Stomach (tissue), 9 donors: ENCODE measurements around the gene MUC6. TPM values are rescaled to one million over a fixed set of nuclear protein-coding genes. Genes with fewer than 3 reads are reported as not detected.

Experiments
- DNase-seq, 2 donors: peaks; one replicate each; pipeline versions ENCODE4 v3.0.0 to v3.0.0-alpha.2; 2013 to 2019
- H3K27ac ChIP-seq, 5 donors: fragments of 200-600 bp in 4 of 5; sonication (generic) in 4 of 5; one replicate each; pipeline ENCODE4 v1.5.1; 2013 to 2019; ENCODE audit warnings: mild to moderate bottlenecking in 1 of 5, moderate library complexity in 1 of 5
- H3K27me3 ChIP-seq, 3 donors: fragments of 200-600 bp; sonication (generic); one replicate each; pipeline ENCODE4 v1.5.1; 2017 to 2019; ENCODE audit warnings: mixed run types in 1 of 3
- H3K36me3 ChIP-seq, 4 donors: fragments of 200-600 bp; sonication (generic); 1 replicate in 3 of 4; 2 replicates in 1 of 4; pipeline ENCODE4 v1.5.1; 2016 to 2019
- H3K4me1 ChIP-seq, 4 donors: fragments of 200-600 bp; sonication (generic); one replicate each; pipeline ENCODE4 v1.5.1; 2016 to 2019
- H3K4me3 ChIP-seq, 4 donors: fragments of 200-600 bp; sonication (generic) in 3 of 4; one replicate each; pipeline ENCODE4 v1.5.1; 2016 to 2019; ENCODE audit warnings: mild to moderate bottlenecking in 1 of 4
- H3K9me3 ChIP-seq, 4 donors: fragments of 200-600 bp; sonication (generic); one replicate each; pipeline ENCODE4 v1.5.1; 2016 to 2019
- EP300 ChIP-seq: sonication (generic); formaldehyde crosslinking; IDR thresholded peaks from one replicate; pipeline ENCODE4 v1.6.1; 2017; ENCODE audit warnings: antibody characterized with exemption
- POLR2A ChIP-seq, 4 donors: fragments of 450-650 bp; IDR thresholded peaks; one replicate each; pipeline ENCODE4 v1.6.1; 2016; ENCODE audit warnings: antibody characterized with exemption in 4 of 4, control low read depth in 2 of 4, mild to moderate bottlenecking in 1 of 4, moderate library complexity in 1 of 4
- POLR2AphosphoS5 ChIP-seq, 3 donors: sonication (generic); formaldehyde crosslinking; IDR thresholded peaks; one replicate each; pipeline ENCODE4 v1.6.1; 2016; ENCODE audit warnings: antibody characterized with exemption in 3 of 3
- WGBS, 5 donors: extraction: QIAGEN DNeasy Blood & Tissue Kit in 3 of 5; methylation state at CpG; one replicate each; pipeline versions ENCODE4 v1.1.5 to v1.1.7; 2013 to 2018; 5-methylcytosine and 5-hydroxymethylcytosine counted together
- intact Hi-C: fragments of 100-400 bp; cut with DNase I; formaldehyde crosslinking; loops from one replicate; pipeline ENCODE4 v1.15.1; 2023; ENCODE audit warnings: low total_unique reads
- polyA plus RNA-seq, 3 donors: library from polyadenylated mRNA; stranded (reverse); fragments of 200-250 nt; gene quantifications; one replicate each; pipeline ENCODE4 v1.2.3, GENCODE V29; 2013
- total RNA-seq, 5 donors: library from RNA; depleted of rRNA; stranded (reverse); fragments of >200 nt; gene quantifications; one replicate each; pipeline versions ENCODE4 v1.1.0 to v1.2.3, GENCODE V29; 2014 to 2016
- TF ChIP-seq, protein P1 (sequence below), 7 experiments: fragments of 450-650 bp in 4 of 7; fragments of 200-600 bp in 3 of 7; sonication (generic) in 3 of 7; IDR thresholded peaks; one replicate each; pipeline ENCODE4 v1.5.1; 2016 to 2019; ENCODE audit warnings: antibody characterized with exemption in 7 of 7, control low read depth in 2 of 7, mild to moderate bottlenecking in 1 of 7
- donor health status: healthy with polysubstance abuse.
- donor health status: Bipolar disorder and iron deficiency.
- donor health status: healthy.

Gene MUC6
- total and polyA plus RNA-seq, 8 donors, result 0.29 to 215 (median 108) TPM

DNA sequence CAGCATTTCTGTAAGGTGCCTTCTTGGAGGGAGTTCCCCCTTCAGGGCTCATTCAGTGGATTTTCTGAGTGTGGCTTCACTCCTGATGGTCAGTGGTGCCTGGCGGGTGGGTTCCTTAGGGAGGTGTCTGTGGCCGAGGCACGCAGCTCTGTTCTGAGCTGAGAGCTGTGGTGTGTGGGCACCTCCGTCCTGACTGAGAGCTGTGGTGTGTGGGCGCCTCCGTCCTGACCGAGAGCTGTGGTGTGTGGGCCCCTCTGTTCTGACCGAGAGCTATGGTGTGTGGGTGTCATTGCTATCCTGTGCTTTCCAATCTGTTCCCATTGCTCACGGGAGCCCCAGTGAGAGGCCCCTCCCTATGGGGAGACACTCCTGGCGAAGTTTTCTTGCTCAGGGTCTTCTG is 39.8 kb downstream of the MUC6 start:
- Histone ChIP-seq H3K36me3 (peaks cover 50 to 97% (median 93%) of the 10 kb centered on the region in 4 donors), H3K9me3 (no peaks in the 10 kb centered on the region), H3K4me1 (no peaks in the 10 kb centered on the region), H3K27me3 (no peaks in the 10 kb centered on the region), H3K4me3 (no peak overlapping the region), H3K27ac (no peak overlapping the region)
- intact Hi-C loops, result no loop called here
- 85 to 94% (median 92%) methylated on average over 5 to 10 of the region's 10 CpGs for WGBS, 5 donors
- DNase-seq, result no peak
- TF ChIP-seq POLR2AphosphoS5 (IDR thresholded peaks at IDR 0.05) (no peak), EP300 (no peak), POLR2A (IDR thresholded peaks at IDR 0.05) (no peak)
- TF ChIP-seq, protein P1, sequence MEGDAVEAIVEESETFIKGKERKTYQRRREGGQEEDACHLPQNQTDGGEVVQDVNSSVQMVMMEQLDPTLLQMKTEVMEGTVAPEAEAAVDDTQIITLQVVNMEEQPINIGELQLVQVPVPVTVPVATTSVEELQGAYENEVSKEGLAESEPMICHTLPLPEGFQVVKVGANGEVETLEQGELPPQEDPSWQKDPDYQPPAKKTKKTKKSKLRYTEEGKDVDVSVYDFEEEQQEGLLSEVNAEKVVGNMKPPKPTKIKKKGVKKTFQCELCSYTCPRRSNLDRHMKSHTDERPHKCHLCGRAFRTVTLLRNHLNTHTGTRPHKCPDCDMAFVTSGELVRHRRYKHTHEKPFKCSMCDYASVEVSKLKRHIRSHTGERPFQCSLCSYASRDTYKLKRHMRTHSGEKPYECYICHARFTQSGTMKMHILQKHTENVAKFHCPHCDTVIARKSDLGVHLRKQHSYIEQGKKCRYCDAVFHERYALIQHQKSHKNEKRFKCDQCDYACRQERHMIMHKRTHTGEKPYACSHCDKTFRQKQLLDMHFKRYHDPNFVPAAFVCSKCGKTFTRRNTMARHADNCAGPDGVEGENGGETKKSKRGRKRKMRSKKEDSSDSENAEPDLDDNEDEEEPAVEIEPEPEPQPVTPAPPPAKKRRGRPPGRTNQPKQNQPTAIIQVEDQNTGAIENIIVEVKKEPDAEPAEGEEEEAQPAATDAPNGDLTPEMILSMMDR (IDR thresholded peaks at IDR 0.05), result no peak

DNA sequence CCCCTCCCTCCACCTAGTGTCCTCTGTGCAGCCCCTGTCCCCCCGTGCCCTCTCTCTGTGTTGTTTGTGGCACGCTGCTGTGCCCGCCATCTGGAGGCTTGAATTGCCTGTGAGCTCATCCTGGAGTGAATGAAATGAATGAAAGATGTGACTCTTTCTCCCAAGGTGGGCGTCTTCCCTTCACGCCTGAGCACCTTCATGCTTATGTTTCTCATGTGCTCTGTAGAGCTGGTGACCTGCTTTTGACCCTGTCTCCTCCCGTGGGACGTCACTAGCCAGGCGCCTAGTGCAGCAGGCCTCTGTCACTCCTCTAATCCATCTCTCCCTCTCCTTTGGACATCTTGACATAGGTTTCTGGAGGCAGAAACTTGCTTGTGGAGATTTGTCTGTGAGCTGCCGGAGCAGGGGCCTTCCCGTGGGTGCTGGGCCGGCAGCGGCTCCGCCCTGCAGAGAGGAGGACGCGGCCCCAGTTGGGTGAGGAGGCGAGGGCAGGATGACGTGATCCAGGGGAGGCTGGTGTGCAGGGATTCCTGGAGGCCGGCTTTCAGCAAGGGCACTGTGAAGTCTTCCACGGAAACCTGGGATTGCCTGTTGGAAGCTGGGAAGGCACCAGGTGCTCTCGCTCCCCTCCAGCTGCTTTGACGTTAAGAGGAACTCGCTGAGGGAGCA is 40.6 kb downstream of the MUC6 start:
- Histone ChIP-seq H3K9me3 (no peaks in the 10 kb centered on the region), H3K4me1 (no peaks in the 10 kb centered on the region), H3K36me3 (peaks cover 44 to 97% (median 93%) of the 10 kb centered on the region in 4 donors), H3K4me3 (no peak overlapping the region), H3K27ac (no peak overlapping the region), H3K27me3 (no peaks in the 10 kb centered on the region)
- peak in 1 of 2 donors; percentile 63 for DNase-seq
- intact Hi-C loops, result no loop called here
- 80 to 87% (median 82%) methylated on average over 20 to 22 of the region's 22 CpGs for WGBS, 5 donors
- TF ChIP-seq EP300 (no peak), POLR2AphosphoS5 (IDR thresholded peaks at IDR 0.05) (no peak), POLR2A (IDR thresholded peaks at IDR 0.05) (no peak)
- TF ChIP-seq, protein P1 (IDR thresholded peaks at IDR 0.05), result no peak

DNA sequence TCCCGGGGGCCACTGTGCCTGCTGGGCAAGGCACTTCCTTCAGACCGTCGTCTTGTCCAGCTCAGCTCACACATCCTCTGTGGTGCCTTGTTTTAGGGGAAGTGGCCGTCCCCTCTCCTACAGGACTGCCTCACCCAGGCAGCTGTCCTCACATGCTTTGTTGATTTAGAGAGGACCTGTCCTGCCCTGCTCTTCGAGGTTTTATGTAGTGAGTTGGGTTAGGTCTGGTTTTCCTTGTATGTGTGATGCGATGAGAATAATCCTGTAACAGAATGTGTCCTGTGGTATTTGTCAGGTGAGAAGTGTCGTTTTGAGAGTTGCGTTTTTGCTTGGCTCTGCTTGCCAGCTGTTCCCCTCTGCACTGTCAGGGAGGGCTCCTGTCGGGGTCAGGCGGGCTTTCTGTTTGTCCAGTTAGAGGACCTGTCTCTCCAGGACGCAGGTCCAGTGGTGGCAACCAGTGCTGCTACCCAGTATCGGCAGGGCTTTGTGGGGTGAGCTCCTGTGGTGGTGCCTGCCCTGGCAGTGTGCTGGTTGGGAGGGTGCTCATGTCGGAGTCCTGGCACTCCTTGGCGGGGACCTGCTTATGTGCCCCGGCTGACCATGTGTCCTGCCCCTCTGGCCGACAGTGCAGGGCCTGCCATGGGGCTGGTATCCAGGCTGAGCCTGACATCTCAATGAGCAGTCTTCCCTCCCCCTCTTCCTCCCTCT is 41.3 kb downstream of the MUC6 start:
- H3K27ac ChIP-seq, result no peak overlapping the region
- intact Hi-C loops, result no loop called here
- 85 to 89% (median 86%) methylated on average over 15 to 16 of the region's 16 CpGs for WGBS, 5 donors
- no peak for DNase-seq
- H3K36me3 ChIP-seq, result peaks cover 40 to 97% (median 93%) of the 10 kb centered on the region in 4 donors
- no peaks in the 10 kb centered on the region for H3K9me3 ChIP-seq
- no peaks in the 10 kb centered on the region for H3K4me1 ChIP-seq
- no peaks in the 10 kb centered on the region for H3K27me3 ChIP-seq
- no peak for TF ChIP-seq POLR2AphosphoS5 (IDR thresholded peaks at IDR 0.05)
- TF ChIP-seq EP300, result no peak
- TF ChIP-seq, protein P1 (IDR thresholded peaks at IDR 0.05), result no peak
- no peak for TF ChIP-seq POLR2A (IDR thresholded peaks at IDR 0.05)
- H3K4me3 ChIP-seq, result no peak overlapping the region

DNA sequence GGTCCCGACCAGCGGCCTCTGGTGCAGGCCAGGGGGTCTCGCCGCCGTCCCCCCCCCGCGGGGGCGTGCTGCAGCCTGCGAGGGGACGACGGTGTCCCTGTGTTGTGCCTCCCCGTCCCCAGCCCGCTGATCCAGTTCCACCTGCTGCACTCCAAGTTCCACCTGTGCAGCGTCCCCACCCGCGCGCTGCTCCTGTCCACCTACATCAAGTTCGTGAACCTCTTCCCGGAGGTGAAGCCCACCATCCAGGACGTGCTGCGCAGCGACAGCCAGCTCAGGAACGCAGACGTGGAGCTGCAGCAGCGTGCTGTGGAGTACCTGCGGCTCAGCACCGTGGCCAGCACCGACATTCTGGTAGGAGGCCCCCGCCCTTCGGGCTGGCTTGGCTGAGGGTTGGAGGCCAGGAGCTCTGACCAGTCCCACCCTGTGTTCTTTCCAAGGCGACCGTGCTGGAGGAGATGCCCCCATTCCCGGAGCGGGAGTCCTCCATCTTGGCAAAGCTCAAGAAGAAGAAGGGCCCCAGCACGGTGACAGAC is 42.8 kb downstream of the MUC6 start:
- Histone ChIP-seq H3K27ac (no peak overlapping the region), H3K4me1 (no peaks in the 10 kb centered on the region), H3K27me3 (no peaks in the 10 kb centered on the region), H3K36me3 (peaks cover 53 to 99% (median 94%) of the 10 kb centered on the region in 4 donors), H3K9me3 (no peaks in the 10 kb centered on the region), H3K4me3 (no peak overlapping the region)
- no peak for DNase-seq
- 93 to 96% (median 94%) methylated on average over 29 to 35 of the region's 35 CpGs for WGBS, 5 donors
- TF ChIP-seq EP300 (no peak), POLR2AphosphoS5 (IDR thresholded peaks at IDR 0.05) (no peak), POLR2A (IDR thresholded peaks at IDR 0.05) (no peak)
- TF ChIP-seq, protein P1 (IDR thresholded peaks at IDR 0.05), result no peak
- intact Hi-C loops, result no loop called here
